ENCODE measurements around the gene DHRS4L2.

DHRS4L2 gene

DNA sequence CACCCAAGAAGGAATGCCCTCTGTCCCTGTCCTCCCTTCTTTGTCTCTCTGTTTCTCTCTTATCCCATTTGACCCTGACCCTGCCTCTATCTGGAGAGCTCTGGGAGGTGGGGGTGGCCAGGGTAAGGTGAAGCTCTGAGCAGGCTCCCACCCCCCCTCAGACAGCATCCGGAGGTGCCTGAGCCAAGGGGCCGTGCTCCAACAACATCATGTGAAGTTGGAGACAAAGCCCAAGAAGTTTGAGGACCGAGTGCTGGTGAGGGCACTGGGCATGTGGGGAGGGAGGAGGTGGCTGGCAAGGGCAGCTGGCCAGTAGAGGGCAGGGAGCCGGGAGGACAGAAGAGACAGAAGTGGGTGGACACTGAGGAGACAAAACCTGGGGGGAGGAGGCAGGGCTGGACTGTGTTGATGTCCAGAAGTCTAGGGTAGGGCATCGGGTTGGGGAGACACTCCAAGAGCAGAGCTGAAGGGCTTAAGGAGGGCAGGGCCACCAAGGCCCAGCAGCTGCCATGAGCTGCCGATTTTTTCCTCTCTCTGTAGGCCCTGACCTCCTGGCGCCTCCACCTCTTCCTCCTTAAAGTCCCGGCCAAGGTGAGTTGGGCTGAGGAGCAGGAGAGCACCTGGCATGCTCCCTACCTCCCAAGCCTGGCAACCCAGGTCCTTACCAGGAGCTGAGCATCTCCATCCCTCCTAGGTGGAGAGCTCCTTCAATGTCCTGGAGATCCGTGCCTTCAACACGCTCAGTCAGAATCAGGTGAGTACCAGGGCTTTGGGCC, 65.0 kb downstream of the DHRS4L2 start:
- no peak for DNase-seq (ENCODE audit: low spot score)

GRCh38 chr14:24054324-24054641, 65.6 kb downstream of the DHRS4L2 start:
- DNase-seq (ENCODE audit: low spot score) = no peak

DNA sequence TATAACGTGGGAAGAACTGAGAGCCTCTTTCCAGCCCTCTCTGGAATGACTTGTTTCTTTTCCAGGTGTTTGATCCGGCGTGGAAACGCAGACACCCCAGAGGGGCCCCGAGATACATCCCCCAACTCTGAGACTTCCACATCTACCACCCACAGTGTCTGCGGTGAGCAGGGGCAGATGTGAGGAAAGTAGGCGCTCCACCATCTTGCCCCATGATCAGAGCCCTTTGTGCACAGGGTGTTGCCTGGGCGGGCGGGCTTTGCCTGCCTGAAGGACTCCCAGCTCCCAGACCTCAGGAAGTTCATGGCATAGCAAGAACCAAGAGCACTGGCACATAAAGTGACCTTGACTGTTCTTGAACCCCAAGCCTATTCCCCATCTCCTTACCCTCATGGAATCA, 65.9 kb downstream of the DHRS4L2 start:
- DNase-seq (ENCODE audit: low spot score) = no peak
